HepG2 (cell line): ENCODE measurements around the gene MAGED4B. TPM values are rescaled to one million over a fixed set of nuclear protein-coding genes. Genes with fewer than 3 reads are reported as not detected.

Experiments
- ATAC-seq: fragments of 200-7000 bp; cut with Tn5 transposase; 3 replicates; pipeline ENCODE4 v1.9.1; 2020; ENCODE audit warnings: mild to moderate bottlenecking, moderate library complexity
- BruUV-seq: library from RNA; stranded (reverse); fragments of 400-500 nt; replicated peaks from 2 replicates; lab custom pipeline; 2021; lab: Mats Ljungman, UMichigan
- CTCF ChIA-PET: fragments of 300-600 bp; formaldehyde crosslinking; extraction: SDS; loops from one replicate; lab custom pipeline; 2021; ENCODE audit warnings: low total read pairs, inconsistent platforms, low intra/inter-chr PET ratio; lab: Yijun Ruan, JAX
- POLR2A ChIA-PET: fragments of 350-600 bp; sonication (Branson Sonifier 250); formaldehyde crosslinking; loops from one replicate; lab custom pipeline; 2020; ENCODE audit warnings: antibody characterized with exemption, inconsistent platforms; lab: Yijun Ruan, JAX
- DNase-seq: peaks from one replicate; pipeline ENCODE4 v3.0.0-alpha.2; 2015; ENCODE audit warnings: low spot score
- FAIRE-seq: peaks from 3 replicates; lab custom pipeline; 2011; peaks lifted over from hg19 to GRCh38; lab: Jason Lieb, UNC
- H2AFZ ChIP-seq: one replicate; pipeline ENCODE4 v1.6.1; 2011; ENCODE audit warnings: low read length, inconsistent platforms
- H3K27ac ChIP-seq: fragments of 300-600 bp; 3 replicates; pipeline ENCODE4 v1.8.0; 2011; ENCODE audit warnings: mixed run types, mild to moderate bottlenecking, mixed read lengths, low read length, inconsistent platforms; ENCODE audit not compliant: insufficient read depth; ENCODE audit errors: extremely low read length
- H3K27me3 ChIP-seq, 2 experiments: fragments of 200-600 bp in 1 of 2; 2 replicates in 1 of 2; 3 replicates in 1 of 2; pipeline versions ENCODE4 v1.6.0 to v1.8.0; 2011; ENCODE audit warnings: low read length in 2 of 2, mild to moderate bottlenecking in 2 of 2, moderate library complexity in 2 of 2, inconsistent platforms in 1 of 2; ENCODE audit not compliant: insufficient read depth in 2 of 2, control insufficient read depth in 1 of 2
- H3K36me3 ChIP-seq, 2 experiments: fragments of 200-600 bp in 1 of 2; replicated peaks in 1 of 2; 2 replicates in 1 of 2; 3 replicates in 1 of 2; pipeline versions ENCODE4 v1.5.1 to v1.8.0; 2011; ENCODE audit warnings: low read length in 2 of 2, inconsistent platforms in 1 of 2; ENCODE audit not compliant: insufficient read depth in 2 of 2, control insufficient read depth in 1 of 2
- H3K4me1 ChIP-seq: 2 replicates; pipeline ENCODE4 v1.5.1; 2012; ENCODE audit warnings: low read length, inconsistent platforms; ENCODE audit not compliant: insufficient read depth
- H3K4me2 ChIP-seq: 2 replicates; pipeline ENCODE4 v1.6.0; 2011; ENCODE audit warnings: low read depth, low read length, inconsistent platforms
- H3K4me3 ChIP-seq, 3 experiments: fragments of 200-600 bp in 1 of 3; sonication (generic), shearing (Covaris generic) in 1 of 3; replicated peaks in 1 of 3; 2 replicates each; pipeline ENCODE4 v1.5.1; 2011 to 2016; ENCODE audit warnings: low read length in 3 of 3, inconsistent platforms in 2 of 3, low read depth in 2 of 3, mild to moderate bottlenecking in 2 of 3, control low read depth in 1 of 3, mixed read lengths in 1 of 3; ENCODE audit not compliant: insufficient read depth in 1 of 3
- H3K79me2 ChIP-seq: one replicate; pipeline ENCODE4 v1.6.1; 2011; ENCODE audit warnings: low read length, inconsistent platforms; ENCODE audit not compliant: insufficient read depth
- H3K9ac ChIP-seq: 2 replicates; pipeline ENCODE4 v1.6.0; 2011; ENCODE audit warnings: mild to moderate bottlenecking, low read depth, low read length, inconsistent platforms; ENCODE audit not compliant: insufficient read depth
- H3K9me3 ChIP-seq: 2 replicates; pipeline ENCODE4 v1.5.1; 2012; ENCODE audit warnings: mild to moderate bottlenecking, low read length
- H4K20me1 ChIP-seq: 2 replicates; pipeline ENCODE4 v1.6.0; 2011; ENCODE audit warnings: inconsistent platforms, mild to moderate bottlenecking, low read length, moderate library complexity; ENCODE audit not compliant: insufficient read depth
- FIP1L1 ChIP-seq: fragments of 200-400 bp; formaldehyde crosslinking; IDR thresholded peaks from 2 replicates; pipeline ENCODE4 v1.6.1; 2018; ENCODE audit warnings: low read depth, mild to moderate bottlenecking, low read length, moderate library complexity, borderline replicate concordance; ENCODE audit not compliant: insufficient read depth
- HNRNPK ChIP-seq: fragments of 200-400 bp; formaldehyde crosslinking; IDR thresholded peaks from 2 replicates; pipeline ENCODE4 v1.6.1; 2018; ENCODE audit warnings: low read length, low read depth, moderate library complexity, mild to moderate bottlenecking; ENCODE audit not compliant: poor library complexity, severe bottlenecking
- KAT2B ChIP-seq: fragments of 150-350 bp; IDR thresholded peaks from 2 replicates; pipeline ENCODE4 v1.6.1; 2014; ENCODE audit warnings: low read depth, low read length, borderline replicate concordance
- KLF6 ChIP-seq: IDR thresholded peaks from 2 replicates; pipeline ENCODE4 v1.8.0; 2016; ENCODE audit warnings: missing biosample characterization, missing genetic modification reagents
- MATR3 ChIP-seq: sonication (generic); formaldehyde crosslinking; IDR thresholded peaks from 2 replicates; pipeline ENCODE4 v1.4.0; 2020; ENCODE audit warnings: missing genetic modification reagents
- MTA1 ChIP-seq: sonication (generic); formaldehyde crosslinking; IDR thresholded peaks from 2 replicates; pipeline ENCODE4 v1.4.0; 2020; ENCODE audit warnings: missing genetic modification reagents, mild to moderate bottlenecking, borderline replicate concordance
- MTA3 ChIP-seq: sonication (generic); formaldehyde crosslinking; IDR thresholded peaks from 2 replicates; pipeline ENCODE4 v1.4.0; 2020; ENCODE audit warnings: missing genetic modification reagents
- NCOR1 ChIP-seq: fragments of 200-600 bp; sonication (generic); IDR thresholded peaks from 2 replicates; pipeline ENCODE4 v1.7.0; 2017; ENCODE audit warnings: antibody characterized with exemption, low read length, borderline replicate concordance
- NFIB ChIP-seq: sonication (generic); formaldehyde crosslinking; IDR thresholded peaks from 2 replicates; pipeline ENCODE4 v1.9.0; 2021; ENCODE audit warnings: missing genetic modification reagents, mild to moderate bottlenecking, borderline replicate concordance
- NONO ChIP-seq, 2 experiments: fragments of 450-650 bp in 1 of 2; sonication (generic) in 1 of 2; formaldehyde crosslinking in 1 of 2; IDR thresholded peaks in 1 of 2; conservative IDR thresholded peaks in 1 of 2; 2 replicates each; pipeline versions ENCODE4 v1.6.1 to v1.8.0; 2017 to 2022; ENCODE audit warnings: mild to moderate bottlenecking in 1 of 2, missing genetic modification reagents in 1 of 2, moderate library complexity in 1 of 2
- NR3C1 ChIP-seq: sonication (generic); formaldehyde crosslinking; IDR thresholded peaks from 2 replicates; pipeline ENCODE4 v1.4.0; 2020; ENCODE audit warnings: missing genetic modification reagents
- REXO4 ChIP-seq: sonication (generic); formaldehyde crosslinking; IDR thresholded peaks from 2 replicates; pipeline ENCODE4 v1.8.0; 2022; ENCODE audit warnings: missing genetic modification reagents, mild to moderate bottlenecking, borderline replicate concordance
- ZBTB7A ChIP-seq: sonication (generic); formaldehyde crosslinking; IDR thresholded peaks from 2 replicates; pipeline ENCODE4 v1.8.0; 2022; ENCODE audit warnings: mild to moderate bottlenecking, missing genetic modification reagents
- ZMAT3 ChIP-seq: sonication (generic); formaldehyde crosslinking; conservative IDR thresholded peaks from 2 replicates; pipeline ENCODE4 v1.7.0; 2021; ENCODE audit warnings: missing genetic modification reagents
- ZNF253 ChIP-seq: sonication (generic); formaldehyde crosslinking; IDR thresholded peaks from 2 replicates; pipeline ENCODE4 v1.8.0; 2022; ENCODE audit warnings: mild to moderate bottlenecking, missing genetic modification reagents, borderline replicate concordance
- ZNF337 ChIP-seq: sonication (generic); formaldehyde crosslinking; IDR thresholded peaks from 2 replicates; pipeline ENCODE4 v1.5.1; 2020; ENCODE audit warnings: missing genetic modification reagents, low read depth, mild to moderate bottlenecking, borderline replicate concordance
- ZNF773 ChIP-seq: sonication (generic); formaldehyde crosslinking; IDR thresholded peaks from 2 replicates; pipeline ENCODE4 v1.4.0; 2020; ENCODE audit warnings: missing genetic modification reagents, borderline replicate concordance
- ZNF781 ChIP-seq: sonication (generic); formaldehyde crosslinking; IDR thresholded peaks from 2 replicates; pipeline ENCODE4 v1.5.1; 2020; ENCODE audit warnings: borderline replicate concordance, mild to moderate bottlenecking, missing genetic modification reagents; ENCODE audit errors: not compliant biosample characterization
- ZSCAN21 ChIP-seq: sonication (generic); formaldehyde crosslinking; IDR thresholded peaks from 2 replicates; pipeline ENCODE4 v1.8.0; 2022; ENCODE audit warnings: mild to moderate bottlenecking, missing genetic modification reagents, moderate library complexity, borderline replicate concordance
- WGBS: methylation state at CpG from one replicate; pipeline ENCODE4 v1.1.6; 2017; ENCODE audit warnings: low lambda C conversion rate; 5-methylcytosine and 5-hydroxymethylcytosine counted together
- in situ Hi-C: cut with HindIII; loops from 2 replicates; pipeline ENCODE4 v1.10.0; 2017; ENCODE audit warnings: low pct_unique_long_range_greater_than_20kb; ENCODE audit not compliant: extremely low pct_ligation_motif_present
- intact Hi-C: fragments of 100-400 bp; cut with micrococcal nuclease; formaldehyde crosslinking; loops from one replicate; pipeline ENCODE4 v1.10.0; 2022; ENCODE audit not compliant: unreplicated experiment
- polyA plus RNA-seq, 8 experiments: library from polyadenylated mRNA; depleted of rRNA in 3 of 8; stranded (reverse) in 7 of 8; unstranded in 1 of 8; fragments of >200 nt; fragmentation: Illumina TruSeq in 4 of 8; extraction: Trizol in 4 of 8; gene quantifications; 2 replicates each; pipeline versions ENCODE4 v1.2.1 to v1.2.3, GENCODE V29; 2011 to 2016; ENCODE audit warnings: low read depth in 4 of 8, missing spikeins in 1 of 8, mixed read lengths in 1 of 8; ENCODE audit not compliant: insufficient read depth in 1 of 8
- total RNA-seq, 5 experiments: library from RNA; depleted of rRNA; stranded (reverse); fragments of >200 nt; fragmentation: Illumina TruSeq; extraction: Trizol; gene quantifications; 2 replicates each; pipeline ENCODE4 v1.2.3, GENCODE V29; 2016; ENCODE audit warnings: low read depth in 1 of 5
- TF ChIP-seq, protein P1 (sequence below): sonication (generic); formaldehyde crosslinking; IDR thresholded peaks from 2 replicates; pipeline ENCODE4 v1.5.0; 2020; ENCODE audit warnings: missing genetic modification reagents

Gene MAGED4B
- total and polyA plus RNA-seq, 2 of the 13 experiments (the other 11 are each of a cell fraction or from before 2014, with no cell fraction given): 51.3 to 113 TPM

DNA sequence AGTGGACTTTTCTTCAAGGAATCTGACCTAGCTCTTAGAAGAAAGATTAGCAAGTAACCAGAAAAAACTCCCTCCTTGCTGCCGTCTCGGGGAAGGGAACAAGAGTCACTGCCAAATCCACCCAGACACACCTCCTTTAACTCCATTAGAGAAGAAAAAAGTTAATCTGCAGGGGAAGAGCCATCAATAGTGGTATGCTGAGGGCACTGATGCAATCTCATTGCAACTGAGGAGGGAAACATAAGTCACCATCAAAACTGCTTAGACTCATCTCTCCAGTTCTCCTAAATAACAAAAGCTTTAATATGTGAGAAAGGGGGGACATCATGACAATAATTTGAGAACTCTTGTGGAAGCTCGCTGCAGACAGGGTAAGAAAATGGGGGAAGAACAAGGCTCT, 49.3 kb upstream of the MAGED4B start (continued):
- TF ChIP-seq KAT2B: no peak

DNA sequence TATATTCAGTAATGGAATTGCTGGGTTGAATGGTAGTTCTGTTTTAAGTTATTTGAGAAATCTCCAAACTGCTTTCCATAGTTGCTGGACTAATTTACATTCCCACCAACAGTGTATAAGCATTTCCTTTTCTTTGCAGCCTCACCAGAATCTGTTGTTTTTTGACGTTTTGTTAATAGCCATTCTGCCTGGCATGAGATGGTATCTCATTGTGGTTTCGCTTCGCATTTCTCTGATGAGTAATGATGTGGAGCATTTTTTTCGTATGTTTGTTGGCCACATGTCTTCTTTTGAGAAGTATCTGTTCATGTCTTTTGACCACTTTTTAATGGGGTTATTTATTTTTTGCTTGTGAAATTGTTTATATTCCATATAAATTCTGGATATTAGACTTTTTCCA, 13.6 kb upstream of the MAGED4B start:
- no peak overlapping the region for H2AFZ ChIP-seq
- CTCF ChIA-PET: no interaction called here
- intact Hi-C loops: no loop called here
- TF ChIP-seq ZNF781 (CRISPR knock-in tag) (no peak), KLF6 (CRISPR knock-in tag) (no peak), MTA1 (CRISPR knock-in tag) (no peak), ZBTB7A (CRISPR knock-in tag) (no peak), REXO4 (CRISPR knock-in tag) (no peak), ZNF773 (no peak), HNRNPK (no peak), MTA3 (CRISPR knock-in tag) (no peak), ZSCAN21 (no peak), NR3C1 (CRISPR knock-in tag) (no peak), ZMAT3 (CRISPR knock-in tag) (no peak), NFIB (CRISPR knock-in tag) (no peak), ZNF253 (CRISPR knock-in tag) (no peak), ZNF337 (CRISPR knock-in tag) (no peak), NCOR1 (no peak), NONO (IDR thresholded peaks at IDR 0.05) (no peak), NONO (CRISPR knock-in tag; conservative IDR thresholded peaks at IDR 0.05) (no peak), MATR3 (no peak), FIP1L1 (no peak)
- TF ChIP-seq, protein P1, sequence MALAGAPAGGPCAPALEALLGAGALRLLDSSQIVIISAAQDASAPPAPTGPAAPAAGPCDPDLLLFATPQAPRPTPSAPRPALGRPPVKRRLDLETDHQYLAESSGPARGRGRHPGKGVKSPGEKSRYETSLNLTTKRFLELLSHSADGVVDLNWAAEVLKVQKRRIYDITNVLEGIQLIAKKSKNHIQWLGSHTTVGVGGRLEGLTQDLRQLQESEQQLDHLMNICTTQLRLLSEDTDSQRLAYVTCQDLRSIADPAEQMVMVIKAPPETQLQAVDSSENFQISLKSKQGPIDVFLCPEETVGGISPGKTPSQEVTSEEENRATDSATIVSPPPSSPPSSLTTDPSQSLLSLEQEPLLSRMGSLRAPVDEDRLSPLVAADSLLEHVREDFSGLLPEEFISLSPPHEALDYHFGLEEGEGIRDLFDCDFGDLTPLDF (CRISPR knock-in tag): no peak
- ATAC-seq: no peak
- H3K27ac ChIP-seq: no peak overlapping the region
- no peaks in the 10 kb centered on the region for H3K79me2 ChIP-seq
- no peak for DNase-seq
- no peak overlapping the region for H3K4me2 ChIP-seq
- POLR2A ChIA-PET: no interaction called here
- FAIRE-seq: no peak
- H3K36me3 ChIP-seq: no peaks in the 10 kb centered on the region
- 0% methylated on average over 4 of the region's 4 CpGs for WGBS
- H3K9me3 ChIP-seq: no peaks in the 10 kb centered on the region
- no TSS peak for BruUV-seq
- in situ Hi-C loops: no loop called here
- no peaks in the 10 kb centered on the region for H4K20me1 ChIP-seq
- H3K4me1 ChIP-seq: no peaks in the 10 kb centered on the region
- H3K9ac ChIP-seq: no peak overlapping the region
- no peaks in the 10 kb centered on the region for H3K27me3 ChIP-seq
- H3K4me3 ChIP-seq: no peak overlapping the region
